ENCODE measurements around the gene PURA.
"Not testable (repeated sequence)": the region's sequence is repeated elsewhere in the genome, so short reads cannot be mapped to it uniquely, and the experiment has no call there.

PURA gene

GRCh38 chr5:140141241-140141640 lies 27.3 kb downstream of the PURA start:
- DNase-seq = no peak

DNA sequence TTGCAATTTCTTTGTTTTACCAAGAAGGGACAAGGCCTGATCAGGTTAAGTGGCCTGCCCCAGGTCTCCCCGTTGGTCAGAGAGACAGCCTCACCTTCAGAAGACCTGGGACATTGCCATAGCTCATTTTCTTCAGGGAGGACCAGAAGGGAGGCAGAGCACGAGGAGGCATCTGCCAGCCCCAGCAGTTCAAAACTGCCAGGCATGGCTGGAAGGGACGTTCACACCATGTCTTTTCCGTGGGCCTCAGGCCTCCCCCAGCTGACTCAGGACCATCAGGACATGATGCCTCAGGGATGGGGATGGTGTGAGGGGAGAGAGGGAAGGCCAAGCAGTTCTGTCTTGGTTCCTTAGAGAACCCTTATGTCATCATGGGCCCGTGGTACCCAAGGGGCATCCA lies 28.3 kb downstream of the PURA start:
- DNase-seq = no peak

GRCh38 chr5:140142856-140143255 lies 28.9 kb downstream of the PURA start:
- DNase-seq = no peak

DNA sequence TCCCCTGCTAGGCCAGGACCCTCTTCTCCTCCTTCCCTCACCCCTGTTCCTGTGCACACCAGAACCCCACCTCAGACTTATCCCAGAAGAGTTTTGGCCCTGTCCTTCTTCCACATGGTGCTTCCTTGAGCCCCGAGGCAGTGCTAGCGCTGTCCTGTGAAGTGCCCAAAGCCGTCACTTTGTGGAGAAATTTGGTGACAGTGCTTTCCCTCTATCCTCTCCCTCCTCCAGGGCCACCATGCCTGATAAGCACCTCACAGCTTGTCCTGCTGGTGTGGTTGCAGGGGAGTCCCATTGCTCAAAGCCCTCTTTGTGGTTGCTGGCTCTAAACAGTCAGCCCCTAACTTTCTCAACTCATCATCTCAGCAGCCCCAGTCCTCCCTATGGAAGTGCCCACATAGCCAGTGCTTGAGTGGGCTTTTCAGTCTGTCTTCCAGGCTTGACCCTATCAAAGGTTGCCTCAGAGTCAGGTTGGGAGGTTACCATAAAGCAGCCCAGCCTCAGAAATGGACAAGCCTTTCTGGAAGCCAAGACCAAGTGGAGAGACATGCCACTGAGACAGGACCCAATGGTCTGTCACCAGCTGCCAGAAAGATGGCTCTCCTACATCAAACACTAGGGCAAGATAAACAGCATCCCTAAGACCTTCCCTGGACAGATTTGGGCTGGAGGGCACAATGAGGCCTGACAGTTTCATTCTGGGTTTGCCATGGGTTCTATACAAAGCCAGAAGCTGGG lies 29.8 kb downstream of the PURA start:
- no peak for DNase-seq

DNA sequence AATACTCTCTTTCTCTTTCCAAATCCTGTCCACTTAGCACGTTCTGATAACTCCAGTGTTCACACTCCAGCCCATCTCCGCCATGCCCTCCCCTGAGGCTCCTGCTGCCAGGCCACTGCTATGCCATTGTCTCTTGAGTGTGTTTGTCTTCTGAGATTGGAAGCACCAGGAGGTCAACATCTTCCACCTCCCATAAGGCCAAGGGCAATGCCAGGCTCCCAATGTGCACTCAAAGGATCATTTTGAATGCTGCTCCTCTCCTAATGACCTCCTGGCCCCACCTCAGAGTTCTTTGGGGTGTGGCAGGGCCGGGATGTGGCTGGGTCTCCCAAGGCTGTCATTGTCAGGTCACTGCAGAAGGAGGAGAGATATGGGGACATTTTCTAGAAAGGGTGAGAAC lies 31.3 kb downstream of the PURA start:
- no peak for DNase-seq

GRCh38 chr5:140145818-140146522 lies 32.1 kb downstream of the PURA start:
- no peak for DNase-seq

- no peak for DNase-seq
Observed at GRCh38 chr5:140146523-140146842, 32.6 kb downstream of the PURA start.

- no peak for DNase-seq
Observed at GRCh38 chr5:140147460-140147859, 33.6 kb downstream of the PURA start.

GRCh38 chr5:140148508-140148907 lies 34.6 kb downstream of the PURA start:
- DNase-seq = no peak

GRCh38 chr5:140150201-140150600 lies 36.3 kb downstream of the PURA start:
- no peak for DNase-seq

- DNase-seq = no peak
Observed at GRCh38 chr5:140151144-140152021, 37.5 kb downstream of the PURA start.

DNA sequence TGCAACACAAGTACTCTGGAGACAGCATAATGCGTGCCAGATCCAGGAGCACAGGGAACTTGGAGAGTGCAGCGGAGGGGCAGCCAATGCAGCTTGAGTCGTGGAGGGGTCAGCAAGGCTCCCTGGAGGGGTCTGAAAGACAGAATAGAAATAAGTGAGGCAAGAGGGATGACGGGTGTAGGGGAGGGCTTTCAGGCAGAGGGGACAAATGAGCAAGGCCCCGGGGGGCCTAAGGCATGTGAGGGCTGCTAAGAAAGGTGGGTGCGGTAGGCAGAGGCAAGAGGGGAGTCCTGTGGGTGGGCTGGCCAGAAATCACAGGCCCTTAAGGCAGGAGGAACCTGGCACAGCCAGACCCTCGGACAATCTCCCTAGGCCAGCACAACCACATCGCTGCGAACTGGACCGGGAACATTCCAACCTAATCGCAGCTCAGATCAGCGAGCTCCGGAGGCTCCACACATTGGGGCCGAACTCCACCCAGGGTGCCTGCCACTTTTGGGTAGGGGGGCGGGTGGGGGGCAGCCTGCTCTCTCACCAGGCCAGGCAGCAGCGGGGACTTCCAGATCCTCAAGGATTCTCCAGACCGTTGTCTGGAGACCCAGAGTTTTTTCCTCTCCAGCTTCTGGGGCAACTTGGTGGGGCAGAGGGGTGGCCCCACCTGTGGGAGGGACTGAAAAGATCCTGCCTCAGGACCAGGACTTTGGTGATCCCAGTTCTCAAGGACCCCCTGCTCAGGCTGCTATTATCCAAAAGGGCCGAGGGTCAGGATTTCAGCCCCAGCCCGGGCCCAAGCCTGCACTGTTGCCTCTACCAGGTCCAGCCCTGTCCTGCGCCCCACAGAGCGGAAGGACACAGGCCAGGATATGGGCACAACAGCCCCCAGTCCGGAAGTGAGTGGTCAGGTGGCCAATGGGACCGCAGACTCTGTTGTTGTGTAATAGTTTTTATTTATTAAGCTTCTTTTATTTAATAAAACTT lies 38.4 kb downstream of the PURA start:
- DNase-seq = no peak

- DNase-seq = no peak
Observed at GRCh38 chr5:140153255-140153654, 39.3 kb downstream of the PURA start.

DNA sequence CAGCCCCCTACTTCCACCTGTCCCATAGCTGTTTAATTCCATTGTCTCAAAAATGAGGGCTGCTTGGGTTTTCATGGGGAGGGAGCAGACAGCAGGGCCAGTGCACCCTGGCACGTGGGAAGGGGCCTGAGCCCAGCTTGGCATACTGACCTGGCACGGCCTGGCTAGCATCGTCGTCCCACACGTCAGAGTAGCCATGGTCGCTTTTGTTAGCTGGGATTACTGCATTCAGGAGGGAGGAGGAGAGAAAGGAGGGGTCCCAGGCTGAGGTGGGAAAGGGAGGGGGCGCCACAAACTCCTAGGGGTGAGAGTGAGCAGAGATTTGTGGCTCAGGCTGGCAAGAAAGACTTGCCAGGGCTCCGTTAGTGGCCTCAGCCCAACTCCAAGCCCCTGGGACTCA lies 40.0 kb downstream of the PURA start:
- DNase-seq = no peak

DNA sequence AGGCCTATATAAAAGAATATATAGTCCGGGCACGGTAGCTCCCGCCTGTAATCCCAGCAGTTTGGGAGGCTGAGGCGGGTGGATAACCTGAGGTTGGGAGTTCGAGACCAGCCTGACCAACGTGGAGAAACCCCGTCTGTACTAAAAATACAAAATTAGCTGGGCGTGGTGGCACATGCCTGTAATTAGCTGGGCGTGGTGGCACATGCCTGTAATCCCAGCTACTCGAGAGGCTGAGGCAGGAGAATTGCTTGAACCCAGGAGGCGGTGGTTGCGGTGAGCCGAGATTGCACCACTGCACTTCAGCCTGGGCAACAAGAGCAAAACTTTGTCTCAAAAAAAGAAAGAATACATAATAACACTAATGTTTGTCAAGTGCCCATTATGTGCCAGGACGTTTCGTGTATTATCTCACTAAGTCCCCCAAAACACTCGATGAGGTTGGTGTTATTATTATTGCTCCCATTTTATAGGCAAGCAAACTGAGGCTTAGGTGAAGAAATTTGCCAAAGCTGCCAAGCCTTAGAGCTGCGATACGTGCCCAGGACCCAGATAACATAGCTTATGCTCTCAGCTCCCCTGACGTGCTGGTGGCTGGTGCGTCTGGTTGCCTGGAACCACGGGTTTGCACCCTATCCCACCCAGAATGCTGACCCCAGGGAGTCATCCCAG lies 40.9 kb downstream of the PURA start:
- DNase-seq = not testable (repeated sequence)

GRCh38 chr5:140157032-140157781 lies 43.3 kb downstream of the PURA start:
- DNase-seq = peak; percentile 51

- DNase-seq = no peak
Observed at GRCh38 chr5:140159014-140159927, 45.4 kb downstream of the PURA start.

DNA sequence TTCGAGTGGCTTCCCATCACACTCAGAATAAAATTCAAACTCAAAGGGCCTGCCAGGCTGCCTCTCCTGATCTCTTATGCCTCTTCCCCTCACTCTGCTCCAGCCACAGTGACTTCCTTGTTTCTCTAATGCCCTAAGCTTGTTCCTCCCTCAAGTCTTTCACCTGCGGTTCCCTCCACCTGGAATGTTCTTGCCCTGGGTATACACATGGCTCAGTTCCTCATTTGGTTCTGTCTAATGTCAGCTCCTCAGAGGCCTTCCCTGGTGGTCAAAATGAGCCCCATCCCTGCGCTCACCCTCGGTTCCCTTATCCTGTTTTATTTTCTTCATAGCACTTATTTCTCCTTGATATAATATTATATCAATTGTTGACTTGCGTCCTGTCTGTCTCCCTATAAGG lies 48.4 kb downstream of the PURA start:
- DNase-seq = no peak

GRCh38 chr5:140162781-140163180 lies 48.9 kb downstream of the PURA start:
- DNase-seq = no peak
